Gastrocnemius medialis (tissue), 4 donors: Measurements from ENCODE around the gene MYH10. TPM values are rescaled to one million over a fixed set of nuclear protein-coding genes. Genes with fewer than 3 reads are reported as not detected.
"Not testable (repeated sequence)": the region's sequence is repeated elsewhere in the genome, so short reads cannot be mapped to it uniquely, and the experiment has no call there.

Source experiments
- ATAC-seq, 2 donors: fragments of 150-250 bp; one replicate each; pipeline ENCODE4 v1.9.1; 2016
- DNase-seq, 2 donors: peaks; one replicate each; pipeline ENCODE4 v3.0.0-alpha.2; 2019
- H3K27ac ChIP-seq, 4 donors: fragments of 200-600 bp; sonication (generic); 1 replicate in 1 of 4; 2 replicates in 3 of 4; pipeline ENCODE4 v1.5.1; 2016 to 2018; ENCODE audit warnings: mild to moderate bottlenecking in 2 of 4, moderate library complexity in 1 of 4
- H3K27me3 ChIP-seq, 3 donors: fragments of 200-600 bp; sonication (generic) in 2 of 3; 1 replicate in 1 of 3; 2 replicates in 2 of 3; pipeline versions ENCODE4 v1.5.1 to v1.6.0; 2016 to 2019; ENCODE audit warnings: mild to moderate bottlenecking in 1 of 3, moderate library complexity in 1 of 3
- H3K36me3 ChIP-seq, 2 donors: fragments of 200-600 bp; sonication (generic) in 1 of 2; one replicate each; pipeline ENCODE4 v1.5.1; 2017 to 2018
- H3K4me1 ChIP-seq, 2 donors: fragments of 200-600 bp; sonication (generic) in 1 of 2; one replicate each; pipeline ENCODE4 v1.5.1; 2016 to 2017; ENCODE audit warnings: mild to moderate bottlenecking in 2 of 2
- H3K4me3 ChIP-seq, 4 donors: fragments of 200-600 bp; sonication (generic) in 3 of 4; 1 replicate in 1 of 4; 2 replicates in 3 of 4; pipeline ENCODE4 v1.5.1; 2016 to 2019; ENCODE audit warnings: mild to moderate bottlenecking in 2 of 4
- H3K9me3 ChIP-seq, 3 donors: fragments of 200-600 bp; sonication (generic) in 2 of 3; 1 replicate in 1 of 3; 2 replicates in 2 of 3; pipeline ENCODE4 v1.5.1; 2016 to 2019
- CTCF ChIP-seq, 5 experiments: fragments of 450-650 bp in 3 of 5; fragments of 200-600 bp in 2 of 5; sonication (generic) in 2 of 5; IDR thresholded peaks in 4 of 5; conservative IDR thresholded peaks in 1 of 5; 1 replicate in 4 of 5; 2 replicates in 1 of 5; pipeline ENCODE4 v1.5.1; 2016 to 2019; ENCODE audit warnings: antibody characterized with exemption in 5 of 5, mild to moderate bottlenecking in 3 of 5, moderate library complexity in 3 of 5
- POLR2A ChIP-seq, 2 donors: fragments of 450-650 bp; IDR thresholded peaks; one replicate each; pipeline ENCODE4 v1.6.1; 2017; ENCODE audit warnings: antibody characterized with exemption in 2 of 2, mild to moderate bottlenecking in 2 of 2, moderate library complexity in 2 of 2
- in situ Hi-C, 4 donors: fragments of 200-750 bp; cut with MboI; loops; one replicate each; pipeline versions ENCODE4 v1.15.0 to v1.8.0; 2017; ENCODE audit warnings: low sequenced_read_pairs in 4 of 4
- intact Hi-C: fragments of 100-400 bp; cut with DNase I; formaldehyde crosslinking; loops from one replicate; pipeline ENCODE4 v1.15.1; 2023; ENCODE audit warnings: low total_unique reads
- total RNA-seq, 4 donors: library from RNA; depleted of rRNA; stranded (reverse); fragments of >200 nt; gene quantifications; one replicate each; pipeline versions ENCODE4 v1.1.0 to v1.2.3, GENCODE V29; 2016

The MYH10 gene
- total RNA-seq, 4 donors from 2014 or later = 2.5 to 10.6 (median 4.1) TPM

GRCh38 chr17:8665684-8666083 is 35.2 kb upstream of the MYH10 start:
- no peaks in the 10 kb centered on the region for H3K36me3 ChIP-seq
- no peaks in the 10 kb centered on the region for H3K9me3 ChIP-seq
- H3K4me3 ChIP-seq = no peak overlapping the region
- H3K27ac ChIP-seq = no peak overlapping the region
- DNase-seq (no peak), ATAC-seq (no peak)
- TF ChIP-seq CTCF (IDR thresholded peaks at IDR 0.05 in 4 of 5, conservative IDR thresholded peaks at IDR 0.05 in 1 of 5) (no peak), POLR2A (IDR thresholded peaks at IDR 0.05) (no peak)
- intact Hi-C loops = no loop called here
- H3K4me1 ChIP-seq = no peaks in the 10 kb centered on the region
- in situ Hi-C loops = no loop called here
- no peaks in the 10 kb centered on the region for H3K27me3 ChIP-seq

- TF ChIP-seq CTCF (IDR thresholded peaks at IDR 0.05 in 4 of 5, conservative IDR thresholded peaks at IDR 0.05 in 1 of 5) = no peak
- TF ChIP-seq POLR2A (IDR thresholded peaks at IDR 0.05) = no peak
- H3K27ac ChIP-seq = no peak overlapping the region
Measured at GRCh38 chr17:8664456-8665126, 34.1 kb upstream of the MYH10 start.

GRCh38 chr17:8662973-8663372 is 32.4 kb upstream of the MYH10 start:
- H3K27me3 ChIP-seq = no peaks in the 10 kb centered on the region
- no peaks in the 10 kb centered on the region for H3K9me3 ChIP-seq
- intact Hi-C loops = no loop called here
- H3K4me3 ChIP-seq = no peak overlapping the region
- ATAC-seq (no peak), DNase-seq (no peak)
- TF ChIP-seq CTCF (IDR thresholded peaks at IDR 0.05 in 4 of 5, conservative IDR thresholded peaks at IDR 0.05 in 1 of 5) (no peak), POLR2A (IDR thresholded peaks at IDR 0.05) (no peak)
- H3K36me3 ChIP-seq = no peaks in the 10 kb centered on the region
- no peak overlapping the region for H3K27ac ChIP-seq
- in situ Hi-C loops = no loop called here
- no peaks in the 10 kb centered on the region for H3K4me1 ChIP-seq

More at GRCh38 chr17:8664456-8665126, 34.1 kb upstream of the MYH10 start:
- DNase-seq (no peak), ATAC-seq (no peak)
- Histone ChIP-seq H3K36me3 (no peaks in the 10 kb centered on the region), H3K27me3 (no peaks in the 10 kb centered on the region), H3K4me1 (no peaks in the 10 kb centered on the region), H3K4me3 (no peak overlapping the region), H3K9me3 (no peaks in the 10 kb centered on the region)
- in situ Hi-C loops (no loop called here), intact Hi-C loops (no loop called here)

- Histone ChIP-seq H3K9me3 (no peaks in the 10 kb centered on the region), H3K4me3 (no peak overlapping the region), H3K36me3 (no peaks in the 10 kb centered on the region), H3K27ac (no peak overlapping the region), H3K27me3 (no peaks in the 10 kb centered on the region), H3K4me1 (no peaks in the 10 kb centered on the region)
- in situ Hi-C loops = no loop called here
- ATAC-seq (no peak), DNase-seq (no peak)
- no peak for TF ChIP-seq CTCF (IDR thresholded peaks at IDR 0.05 in 4 of 5, conservative IDR thresholded peaks at IDR 0.05 in 1 of 5)
- no peak for TF ChIP-seq POLR2A (IDR thresholded peaks at IDR 0.05)
- intact Hi-C loops = no loop called here
Measured at GRCh38 chr17:8662076-8662831, 31.7 kb upstream of the MYH10 start.

- ATAC-seq, DNase-seq, H3K9me3 ChIP-seq, in situ Hi-C loops, H3K27me3 ChIP-seq, H3K36me3 ChIP-seq, intact Hi-C loops, H3K4me3 ChIP-seq, H3K27ac ChIP-seq, H3K4me1 ChIP-seq: not testable (repeated sequence)
Measured at GRCh38 chr17:8660709-8661108, 30.2 kb upstream of the MYH10 start.
